ENCODE measurements around the gene PRMT7.

PRMT7 gene

GRCh38 chr16:68388124-68388523 is 77.3 kb downstream of the PRMT7 start:
- no peak for DNase-seq (ENCODE audit: extremely low read depth in 1 of 2, low read depth in 1 of 2)

DNA sequence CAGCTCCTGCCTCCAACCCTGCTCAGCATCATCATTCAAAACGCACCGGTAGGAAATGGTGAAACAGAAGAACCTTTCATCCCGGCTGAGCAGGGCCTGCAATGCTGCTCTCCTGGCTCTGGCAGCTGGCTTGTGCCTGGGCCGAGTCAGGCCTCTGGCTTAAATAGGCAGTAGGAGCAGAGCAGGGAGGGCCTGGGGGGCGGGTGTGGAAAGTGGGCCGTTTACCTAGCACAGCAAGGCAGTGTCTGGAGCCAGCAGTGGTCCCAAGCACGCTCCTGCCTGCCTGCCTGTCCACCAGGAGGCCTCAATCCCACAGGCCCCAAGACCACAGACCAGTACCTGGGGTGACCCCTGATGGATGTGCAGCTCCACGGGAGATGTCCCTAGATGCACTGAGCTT is 78.2 kb downstream of the PRMT7 start:
- DNase-seq (ENCODE audit: extremely low read depth in 1 of 2, low read depth in 1 of 2), result no peak

DNA sequence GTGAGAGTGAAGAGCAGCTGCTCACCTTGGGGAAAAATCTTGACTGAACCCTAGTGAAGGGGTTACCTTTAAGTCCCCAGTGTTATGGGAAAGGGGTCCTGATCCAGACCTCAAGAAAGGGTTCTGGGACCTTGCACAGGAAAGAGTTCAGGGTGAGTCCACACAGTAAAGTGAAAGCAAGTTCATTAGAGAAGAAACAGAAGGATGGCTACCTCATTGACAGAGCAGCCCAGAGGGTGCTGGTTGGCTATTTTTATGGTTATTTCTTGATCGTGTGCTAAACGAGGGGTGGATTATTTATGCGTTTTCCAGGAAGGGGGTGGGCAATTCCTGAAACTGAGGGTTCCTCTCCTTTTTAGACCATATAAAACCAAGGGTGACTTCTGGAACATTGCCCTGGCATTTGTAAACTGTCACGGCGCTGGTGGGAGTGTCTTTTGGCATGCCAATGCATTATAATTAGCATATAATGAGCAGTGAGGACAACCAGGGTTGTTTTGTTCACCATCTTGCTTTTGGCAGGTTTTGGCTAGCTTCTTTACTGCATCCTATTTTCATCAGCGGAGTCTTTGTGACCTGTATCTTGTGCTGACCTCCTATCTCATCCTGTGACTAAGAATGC is 79.0 kb downstream of the PRMT7 start:
- no peak for DNase-seq (ENCODE audit: extremely low read depth in 1 of 2, low read depth in 1 of 2)

DNA sequence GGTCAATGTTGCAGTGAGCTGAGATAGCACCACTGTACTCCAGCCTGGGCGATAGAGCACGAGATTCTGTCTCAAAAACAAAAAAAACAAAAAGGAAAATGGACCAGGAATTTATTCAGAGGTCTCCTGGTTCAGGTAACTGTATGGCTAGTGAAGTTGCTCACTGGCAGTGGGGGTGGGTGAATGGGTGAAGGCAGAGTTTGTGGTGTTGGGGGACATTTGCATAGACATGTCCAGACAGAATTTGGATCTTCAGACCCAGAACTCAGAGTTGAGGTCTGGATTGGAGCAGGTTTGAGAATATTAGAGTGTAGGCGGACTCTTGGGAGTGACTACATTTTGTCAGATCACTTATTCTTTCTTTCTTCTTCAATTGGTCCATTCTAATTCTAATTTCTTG is 82.5 kb downstream of the PRMT7 start:
- DNase-seq (ENCODE audit: extremely low read depth in 1 of 2, low read depth in 1 of 2), result no peak

DNA sequence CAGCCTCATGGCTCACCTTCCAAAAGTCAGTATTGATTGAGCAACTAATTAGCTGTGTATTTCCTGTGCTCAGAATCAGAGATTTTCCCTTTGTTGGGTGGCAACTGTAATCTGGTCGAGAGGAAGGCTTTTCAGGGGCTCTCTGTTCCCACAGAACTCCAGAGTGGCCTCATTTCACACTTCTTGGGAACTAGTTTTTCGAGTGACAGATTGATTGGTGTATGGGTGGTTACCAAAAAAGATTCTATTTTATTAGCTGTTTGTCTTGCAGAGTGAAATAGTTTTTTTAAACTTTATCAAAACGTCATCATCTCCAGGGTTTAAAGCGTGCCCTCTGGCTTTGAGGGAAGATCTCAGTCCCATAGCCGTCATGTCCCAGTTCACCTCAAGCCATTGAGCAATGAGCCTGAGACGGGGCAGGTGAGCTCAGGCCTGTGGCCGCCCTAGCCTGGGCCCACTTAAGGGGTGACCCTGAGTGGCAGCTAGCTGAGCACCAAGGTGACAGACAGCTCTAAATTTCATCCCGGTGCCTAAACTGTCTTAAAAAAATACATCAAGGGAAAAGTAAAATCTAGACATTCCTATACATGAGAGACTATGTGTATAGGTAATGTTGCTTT is 84.5 kb downstream of the PRMT7 start:
- no peak for DNase-seq (ENCODE audit: extremely low read depth in 1 of 2, low read depth in 1 of 2)

DNA sequence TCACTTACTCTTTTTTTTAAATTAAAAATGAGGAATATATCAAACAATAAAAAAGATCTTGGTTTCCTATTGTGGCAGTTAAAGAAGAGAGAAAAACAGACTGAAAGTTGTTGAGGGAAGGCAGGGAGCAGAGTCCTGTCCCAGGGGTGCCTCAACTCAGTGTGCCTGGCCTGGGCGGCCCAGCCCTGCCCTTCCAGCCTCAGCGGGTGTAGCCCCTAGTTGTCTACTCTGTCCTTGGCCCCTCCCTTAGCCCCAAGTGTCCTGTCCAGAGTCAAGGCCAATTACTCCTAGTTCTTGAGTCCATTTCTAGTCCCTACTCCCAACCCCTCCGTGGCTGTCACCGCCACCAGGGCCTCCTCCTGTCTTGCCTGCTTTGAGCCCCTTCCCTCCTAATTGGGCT is 85.0 kb downstream of the PRMT7 start:
- no peak for DNase-seq (ENCODE audit: extremely low read depth in 1 of 2, low read depth in 1 of 2)

- DNase-seq (ENCODE audit: extremely low read depth in 1 of 2, low read depth in 1 of 2), result no peak
Observed at GRCh38 chr16:68396481-68396880, 85.7 kb downstream of the PRMT7 start.

DNA sequence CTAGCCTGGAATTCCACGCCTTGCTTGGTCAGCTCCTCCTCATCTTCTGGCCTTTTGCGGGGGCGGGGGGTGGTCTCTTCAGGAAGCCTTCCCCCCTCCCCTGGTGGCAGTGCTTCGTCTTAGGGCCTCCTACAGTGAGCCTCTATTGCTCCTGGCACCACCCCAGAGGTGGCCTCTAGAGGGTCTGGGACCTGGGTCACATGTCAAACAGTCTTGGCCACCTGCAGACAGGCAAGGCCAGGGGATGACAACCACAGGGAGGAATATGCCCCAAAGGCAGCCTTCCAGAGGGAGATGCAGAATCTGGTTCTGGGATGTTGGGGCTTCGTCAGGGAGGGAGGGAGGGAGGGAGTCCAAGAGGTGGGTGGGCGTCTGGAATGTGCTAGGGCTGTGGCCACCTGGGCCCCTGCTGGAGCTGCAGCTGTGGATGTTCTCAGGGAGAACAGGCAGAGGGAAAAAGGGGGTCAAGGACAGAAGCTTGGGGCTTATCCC is 86.9 kb downstream of the PRMT7 start:
- DNase-seq (ENCODE audit: extremely low read depth in 1 of 2, low read depth in 1 of 2), result no peak

DNA sequence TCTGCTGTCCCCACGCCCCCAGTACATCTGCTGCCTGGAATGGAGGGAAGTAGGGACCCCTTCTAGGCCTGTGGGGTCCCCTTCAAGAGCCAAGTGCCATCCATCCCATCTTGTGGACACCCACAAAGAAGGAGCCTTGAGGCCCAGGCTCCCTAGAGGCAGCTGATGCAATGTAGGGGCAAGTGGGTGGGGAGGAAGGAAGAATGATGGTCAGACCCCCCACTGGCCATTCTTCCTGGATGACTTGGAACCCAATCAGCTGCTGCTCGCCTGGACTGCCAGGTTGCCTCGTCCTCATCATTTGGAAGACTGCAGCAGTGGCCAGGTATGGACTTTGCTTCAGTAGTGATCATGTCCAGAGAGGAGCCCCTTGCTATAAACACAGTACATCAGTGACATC is 88.6 kb downstream of the PRMT7 start:
- no peak for DNase-seq (ENCODE audit: extremely low read depth in 1 of 2, low read depth in 1 of 2)

GRCh38 chr16:68400083-68400923 is 89.5 kb downstream of the PRMT7 start:
- DNase-seq (ENCODE audit: extremely low read depth in 1 of 2, low read depth in 1 of 2), result no peak

GRCh38 chr16:68400924-68401460 is 90.2 kb downstream of the PRMT7 start:
- DNase-seq (ENCODE audit: extremely low read depth in 1 of 2, low read depth in 1 of 2), result no peak

DNA sequence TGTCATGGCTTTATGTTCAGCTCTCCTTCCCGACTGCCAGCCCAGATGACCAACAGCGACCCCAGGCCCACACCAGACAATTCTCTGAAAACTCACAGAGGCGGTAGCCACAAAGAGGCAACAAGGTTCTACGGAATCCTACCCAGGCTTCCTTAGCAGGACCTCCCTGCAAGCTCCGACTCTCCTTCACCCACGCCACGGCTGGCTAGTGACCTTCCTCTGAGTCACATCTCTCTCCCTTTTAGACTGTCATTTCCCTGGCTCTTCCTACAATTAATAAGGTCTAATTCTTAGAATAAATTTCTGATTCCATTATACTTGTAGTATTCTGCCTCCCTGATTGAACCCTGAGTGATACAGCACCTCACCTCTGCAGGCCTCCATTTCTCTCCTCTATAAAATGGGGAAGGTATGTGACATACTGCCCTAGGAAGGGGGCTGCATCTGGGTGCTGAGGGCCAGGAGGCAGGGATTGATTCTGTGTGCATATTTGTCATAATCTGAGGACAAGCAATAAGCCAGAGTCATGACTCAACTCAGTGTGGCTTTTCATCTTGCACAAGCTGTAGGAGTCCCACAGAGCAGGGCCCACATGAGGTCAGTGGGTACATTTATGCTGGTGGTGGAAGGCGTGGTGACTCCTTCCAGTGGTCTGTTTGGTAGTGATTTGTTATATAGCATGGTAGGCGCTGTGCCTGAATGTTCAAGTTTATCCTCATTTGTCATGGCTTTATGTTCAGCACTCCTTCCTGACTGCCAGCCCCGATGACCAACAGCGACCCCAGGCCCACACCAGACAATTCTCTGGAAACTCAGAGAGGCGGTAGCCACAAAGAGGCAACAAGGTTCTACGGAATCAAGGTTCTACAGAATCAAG is 91.3 kb downstream of the PRMT7 start:
- DNase-seq (ENCODE audit: extremely low read depth in 1 of 2, low read depth in 1 of 2), result no peak

- DNase-seq (ENCODE audit: extremely low read depth in 1 of 2, low read depth in 1 of 2), result no peak
Observed at GRCh38 chr16:68402748-68403040, 91.9 kb downstream of the PRMT7 start.

- no peak for DNase-seq (ENCODE audit: extremely low read depth in 1 of 2, low read depth in 1 of 2)
Observed at GRCh38 chr16:68403177-68403576, 92.4 kb downstream of the PRMT7 start.

GRCh38 chr16:68403704-68404103 is 92.9 kb downstream of the PRMT7 start:
- no peak for DNase-seq (ENCODE audit: extremely low read depth in 1 of 2, low read depth in 1 of 2)

- DNase-seq (ENCODE audit: extremely low read depth in 1 of 2, low read depth in 1 of 2), result no peak
Observed at GRCh38 chr16:68404736-68405345, 94.0 kb downstream of the PRMT7 start.

GRCh38 chr16:68406458-68407152 is 95.8 kb downstream of the PRMT7 start:
- no peak for DNase-seq (ENCODE audit: extremely low read depth in 1 of 2, low read depth in 1 of 2)
